Stimulated activated CD4-positive, alpha-beta T cell treated with anti-CD3 and anti-CD28 coated beads, Interleukin-4, amount 100 ng/mL, for 24 hours (primary cell): Measurements from ENCODE around the gene VOPP1.

Experiments
- DNase-seq: peaks from one replicate; pipeline ENCODE4 v3.0.0-alpha.2; 2020

The VOPP1 gene

DNA sequence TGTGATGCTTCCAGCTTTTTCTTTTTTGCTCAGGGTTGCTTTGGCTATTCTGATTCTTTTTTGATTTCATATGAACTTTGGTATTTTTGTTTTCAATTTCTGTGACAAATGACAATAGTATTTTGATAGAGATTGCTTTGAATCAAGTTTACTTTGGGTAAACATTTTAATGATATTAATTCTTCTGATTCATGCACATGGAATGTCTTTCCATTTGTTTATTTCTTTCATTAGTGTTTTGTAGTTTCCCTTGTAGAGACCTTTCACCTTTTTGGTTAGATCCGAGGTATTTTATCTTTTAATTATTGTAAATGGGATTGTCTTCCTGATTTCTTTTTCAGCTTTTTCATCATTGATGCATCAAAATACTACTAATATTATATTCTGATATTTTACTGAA, 114.0 kb downstream of the VOPP1 start:
- DNase-seq: no peak

- no peak for DNase-seq
Observed at GRCh38 chr7:55457801-55458200, 114.5 kb downstream of the VOPP1 start.

GRCh38 chr7:55452971-55453370, 119.3 kb downstream of the VOPP1 start:
- no peak for DNase-seq

DNA sequence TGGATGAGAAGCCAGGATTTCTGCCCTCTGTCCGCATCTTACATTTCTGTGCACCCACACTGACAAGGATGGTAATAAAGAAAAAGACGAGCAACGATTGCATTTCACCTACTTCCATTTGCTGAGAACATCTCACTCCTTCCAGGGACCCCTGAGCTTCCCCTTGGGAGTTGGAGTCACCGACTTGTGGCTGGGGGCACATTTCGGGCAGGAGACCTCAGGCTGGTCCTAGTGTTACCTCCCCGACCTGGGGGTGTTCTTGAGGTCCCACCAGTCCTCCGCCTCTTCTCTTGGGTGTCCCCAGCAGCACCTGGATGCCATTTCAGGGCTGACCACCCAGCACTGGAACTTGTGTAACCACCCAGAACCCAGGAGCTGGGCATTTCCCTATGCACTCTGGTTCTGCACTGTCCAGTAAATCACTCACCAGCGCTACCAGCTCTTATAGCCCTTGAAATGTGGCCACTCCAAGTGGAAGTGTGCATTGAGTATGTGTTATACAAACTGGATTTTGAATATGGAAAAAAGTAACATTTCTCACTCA, 122.2 kb downstream of the VOPP1 start:
- DNase-seq: no peak

DNA sequence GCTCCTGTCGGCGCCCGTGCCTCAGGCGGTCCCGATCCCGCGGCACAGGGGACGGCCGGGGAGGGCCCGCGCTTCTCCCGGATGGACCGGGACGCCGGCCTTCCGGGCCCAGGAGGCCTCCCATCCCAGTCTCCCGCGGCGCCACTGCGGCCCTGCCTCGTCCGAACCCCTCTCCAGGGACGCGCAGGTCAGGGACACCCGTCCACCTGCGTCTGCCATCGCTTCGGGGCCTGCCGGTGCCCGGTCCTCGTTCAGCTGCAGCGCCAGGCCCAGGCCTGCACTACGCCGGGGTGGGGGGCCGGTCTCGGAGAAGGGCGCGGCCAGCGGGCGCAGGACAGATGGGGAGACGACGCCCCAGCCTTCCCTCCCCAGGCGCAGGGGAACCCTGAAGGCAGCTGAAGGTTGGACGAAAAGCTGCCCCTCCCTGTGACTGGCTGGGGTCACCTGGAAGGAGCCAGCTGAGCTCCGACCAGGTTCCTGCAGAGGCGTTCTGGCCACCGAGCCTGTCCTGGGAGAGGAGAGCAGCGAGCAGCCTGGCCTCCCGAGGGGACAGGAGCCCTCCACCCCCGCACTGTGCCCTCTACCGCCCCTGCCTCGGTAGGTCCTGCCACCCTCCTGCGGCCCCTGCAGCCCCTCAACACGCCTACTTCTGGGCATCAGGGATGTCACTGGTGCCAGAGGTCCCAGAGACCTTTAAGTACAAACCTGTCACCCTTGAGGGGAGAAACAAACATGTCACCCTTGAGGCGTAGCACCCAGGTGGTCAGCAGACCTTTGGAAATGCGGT, 122.9 kb downstream of the VOPP1 start:
- no peak for DNase-seq

- DNase-seq: no peak
Observed at GRCh38 chr7:55448526-55448925, 123.8 kb downstream of the VOPP1 start.

GRCh38 chr7:55444786-55445185, 127.5 kb downstream of the VOPP1 start:
- no peak for DNase-seq

- no peak for DNase-seq
Observed at GRCh38 chr7:55441774-55442522, 130.4 kb downstream of the VOPP1 start.

GRCh38 chr7:55441002-55441401, 131.3 kb downstream of the VOPP1 start:
- DNase-seq: no peak

GRCh38 chr7:55440040-55440690, 132.1 kb downstream of the VOPP1 start:
- DNase-seq: no peak

DNA sequence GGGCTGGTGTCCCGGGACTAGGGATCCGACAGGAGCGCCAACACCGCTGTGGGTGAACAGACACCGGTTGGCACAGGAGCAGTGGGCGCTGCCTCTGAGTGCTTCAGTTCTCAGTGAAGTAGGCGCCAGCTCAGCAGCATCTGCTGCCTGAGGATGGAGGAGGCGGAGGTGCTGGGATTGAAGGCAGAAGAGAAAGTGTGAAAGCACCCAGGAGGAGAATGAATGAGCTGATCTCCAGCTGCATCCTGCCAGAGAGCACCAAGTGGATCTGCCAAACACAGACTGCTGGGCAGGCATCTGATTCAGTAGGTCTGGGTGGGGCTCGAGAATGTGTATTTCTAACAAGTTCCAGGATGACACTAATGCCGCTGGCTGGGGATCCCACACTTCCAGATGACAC, 132.7 kb downstream of the VOPP1 start:
- DNase-seq: no peak

DNA sequence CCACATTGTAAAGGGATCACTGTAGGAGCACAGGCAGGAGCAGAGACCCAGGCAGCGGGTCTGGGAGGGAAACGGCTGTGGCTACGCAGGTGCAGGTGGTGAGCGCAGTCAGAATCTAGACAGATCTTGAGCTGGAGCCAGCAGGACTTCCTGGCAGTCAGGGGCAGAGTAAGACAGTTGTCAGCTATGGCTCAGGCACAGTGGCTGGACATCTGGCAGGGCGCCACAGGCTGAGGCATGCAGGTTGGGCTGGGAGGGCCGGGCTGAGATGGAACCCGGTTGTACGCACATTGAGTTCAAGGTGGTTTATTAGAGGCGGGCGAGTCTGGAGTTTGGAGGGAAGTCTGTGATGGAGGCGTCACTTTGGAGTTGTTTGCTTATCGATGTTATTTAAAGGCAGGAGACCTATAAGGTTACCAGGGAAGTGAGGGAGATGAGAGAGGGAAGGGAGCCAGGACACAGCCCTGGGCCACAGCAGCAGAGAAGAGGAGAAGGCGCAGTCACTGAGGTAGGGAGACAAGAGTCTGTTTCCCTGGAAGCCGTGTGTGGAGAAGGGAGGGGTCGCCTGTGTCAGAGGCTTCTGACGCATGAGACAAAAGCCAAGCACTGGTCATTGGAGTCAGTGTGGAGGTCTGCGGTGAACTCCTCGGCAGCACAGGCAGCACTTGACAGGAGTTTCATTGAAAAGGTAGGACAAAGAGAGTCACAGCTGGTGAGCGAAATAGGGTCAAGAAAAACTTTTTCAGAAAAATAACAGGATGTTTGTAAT, 133.4 kb downstream of the VOPP1 start:
- no peak for DNase-seq

DNA sequence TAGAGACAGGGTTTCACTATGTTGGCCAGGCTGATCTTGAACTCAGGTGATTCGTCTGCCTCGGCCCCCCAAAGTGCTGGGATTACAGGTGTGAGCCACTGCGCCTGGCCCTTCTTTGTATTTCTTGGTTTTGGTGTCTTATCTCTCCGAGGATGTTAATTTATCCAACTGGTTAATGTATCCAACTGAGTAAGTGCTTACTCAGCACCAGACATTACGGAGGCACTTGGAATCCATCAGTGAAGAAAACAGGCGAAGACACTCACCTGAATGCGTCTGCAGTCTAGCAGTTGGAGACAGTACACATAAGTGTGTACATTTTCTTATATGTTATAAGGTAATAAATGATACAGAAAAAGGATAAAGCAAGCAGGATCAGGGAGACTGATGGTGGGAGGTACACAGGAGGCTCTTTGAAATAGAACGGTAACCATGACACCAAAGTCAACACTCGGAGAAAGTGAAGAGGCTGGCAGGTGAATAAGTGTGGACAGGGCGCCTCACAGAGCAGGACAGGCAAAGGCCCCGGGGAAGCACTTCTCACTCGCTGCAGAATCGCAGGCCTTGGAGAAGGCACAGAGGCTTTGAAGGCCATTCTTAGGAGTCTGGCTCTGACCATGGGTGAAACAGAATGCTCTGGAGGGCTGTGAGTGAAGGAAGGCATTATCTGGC, 134.1 kb downstream of the VOPP1 start:
- no peak for DNase-seq

DNA sequence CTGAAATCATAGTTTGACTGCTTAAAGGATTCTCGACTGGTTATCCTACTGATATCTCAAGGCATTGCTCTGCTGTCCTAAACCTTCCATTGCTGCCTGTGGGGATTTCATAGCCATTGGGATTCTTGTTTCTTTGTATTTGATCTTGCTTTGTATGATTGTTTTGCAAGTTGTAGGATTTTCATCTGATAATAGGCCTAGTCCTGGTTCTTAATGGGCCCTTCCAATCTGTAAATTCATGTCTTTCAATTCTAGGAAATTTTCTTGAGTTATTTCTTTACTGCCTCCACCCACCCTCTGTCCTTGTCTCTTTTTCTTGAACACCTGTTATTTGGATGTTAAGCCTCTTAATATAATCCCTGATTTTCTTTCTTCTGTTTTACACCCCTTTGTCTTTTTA, 134.9 kb downstream of the VOPP1 start:
- no peak for DNase-seq

- DNase-seq: no peak
Observed at GRCh38 chr7:55436457-55436856, 135.8 kb downstream of the VOPP1 start.

DNA sequence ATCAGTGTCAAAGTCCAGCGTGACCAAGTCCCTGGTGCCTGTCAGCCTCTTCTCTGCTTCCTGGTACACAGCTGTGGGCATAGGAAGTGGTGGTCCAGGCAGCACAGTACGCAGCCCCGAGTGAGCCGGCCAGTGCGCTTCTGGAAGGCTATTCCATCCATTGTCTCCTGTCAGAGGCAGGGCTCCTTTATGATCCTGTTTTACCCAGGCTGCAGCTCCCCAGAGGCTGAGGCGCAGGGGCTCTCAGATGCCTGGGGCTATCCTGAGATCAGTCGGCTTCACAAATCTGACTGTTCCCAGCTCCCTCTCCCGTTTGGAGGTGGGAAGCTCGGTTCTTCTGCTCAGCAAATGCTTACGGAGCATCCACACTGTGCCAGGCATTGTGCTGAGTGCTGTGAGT, 136.8 kb downstream of the VOPP1 start:
- no peak for DNase-seq

DNA sequence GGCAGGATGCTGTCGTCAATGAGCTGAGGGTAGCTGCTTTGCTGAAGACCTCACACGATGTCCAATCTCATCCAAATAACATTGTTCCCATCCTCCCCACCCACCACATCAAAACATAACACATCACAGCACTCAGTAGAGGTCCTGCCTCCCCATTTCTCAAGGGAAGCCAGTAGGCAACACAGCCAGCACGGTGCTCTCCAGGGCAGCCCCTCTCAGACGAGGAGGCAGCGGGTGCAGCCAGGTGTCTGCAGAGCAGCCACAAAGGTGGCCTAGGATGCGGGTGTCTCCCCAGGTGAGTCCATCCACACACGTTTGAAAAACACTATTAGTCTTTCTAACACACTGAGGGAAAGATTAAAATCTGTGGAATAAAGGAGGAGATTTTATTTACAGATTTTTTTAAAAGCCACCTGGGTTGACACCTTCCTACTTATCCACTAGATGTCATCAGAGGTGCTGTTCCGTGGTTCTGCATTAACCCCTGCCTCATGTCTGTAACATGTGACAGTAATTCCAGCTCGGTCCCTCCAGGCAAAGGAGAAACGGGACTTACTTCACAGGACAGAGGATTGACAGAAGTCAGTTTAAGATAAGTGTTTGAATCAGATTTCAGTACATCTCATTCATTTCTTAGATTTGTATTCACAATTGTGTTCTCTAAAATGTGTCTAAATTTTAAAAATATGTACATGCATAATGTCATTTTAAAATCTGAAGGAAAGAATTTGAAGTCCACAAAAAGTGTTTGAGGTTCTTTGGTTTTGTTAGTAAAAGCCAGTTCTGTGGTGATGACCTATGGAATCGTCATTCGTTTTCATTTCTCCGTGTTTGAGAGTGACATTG, 139.1 kb downstream of the VOPP1 start:
- DNase-seq: peak; percentile 33

- DNase-seq: no peak
Observed at GRCh38 chr7:55432506-55432905, 139.8 kb downstream of the VOPP1 start.

DNA sequence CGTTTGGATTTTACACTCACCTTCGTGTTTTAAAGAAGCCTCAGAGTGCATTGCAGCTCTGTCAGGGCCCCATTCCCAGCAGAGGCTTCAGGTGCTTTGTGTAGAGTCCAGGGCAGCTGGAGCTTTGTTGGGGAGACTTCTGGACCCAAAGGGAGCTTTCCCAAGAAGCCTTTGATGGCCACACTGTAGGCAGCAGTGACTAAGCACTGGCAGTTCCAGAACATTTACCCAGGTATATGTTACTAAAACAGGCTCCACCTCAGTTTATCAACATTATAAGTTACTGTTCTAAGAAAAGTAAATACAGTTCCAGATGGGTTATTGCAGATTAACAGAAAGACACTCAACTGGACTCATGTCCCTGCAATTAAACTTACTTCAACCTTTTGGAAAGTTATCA, 140.4 kb downstream of the VOPP1 start:
- DNase-seq: no peak

GRCh38 chr7:55429835-55430499, 142.3 kb downstream of the VOPP1 start:
- DNase-seq: no peak

GRCh38 chr7:55427800-55428199, 144.5 kb downstream of the VOPP1 start:
- no peak for DNase-seq
